Measurements from ENCODE around the gene RRP1.

The RRP1 gene

GRCh38 chr21:43846430-43846829 is 57.1 kb downstream of the RRP1 start:
- DNase-seq = no peak

GRCh38 chr21:43847301-43847700 is 57.9 kb downstream of the RRP1 start:
- DNase-seq = no peak

- no peak for DNase-seq
Measured at GRCh38 chr21:43848771-43849170, 59.4 kb downstream of the RRP1 start.

- DNase-seq = no peak
Measured at GRCh38 chr21:43849532-43850299, 60.3 kb downstream of the RRP1 start.

- no peak for DNase-seq
Measured at GRCh38 chr21:43850728-43851295, 61.4 kb downstream of the RRP1 start.

- no peak for DNase-seq
Measured at GRCh38 chr21:43851593-43851992, 62.2 kb downstream of the RRP1 start.

GRCh38 chr21:43853851-43854772 is 64.7 kb downstream of the RRP1 start:
- DNase-seq = no peak
